Measurements from ENCODE around the gene VWDE. TPM values are rescaled to one million over a fixed set of nuclear protein-coding genes. Genes with fewer than 3 reads are reported as not detected.

The VWDE gene
- total and polyA plus RNA-seq, 2 donors (not counting 3 experiments of a cell fraction or from before 2014, with no cell fraction given) = 0.11 to 0.17 TPM

DNA sequence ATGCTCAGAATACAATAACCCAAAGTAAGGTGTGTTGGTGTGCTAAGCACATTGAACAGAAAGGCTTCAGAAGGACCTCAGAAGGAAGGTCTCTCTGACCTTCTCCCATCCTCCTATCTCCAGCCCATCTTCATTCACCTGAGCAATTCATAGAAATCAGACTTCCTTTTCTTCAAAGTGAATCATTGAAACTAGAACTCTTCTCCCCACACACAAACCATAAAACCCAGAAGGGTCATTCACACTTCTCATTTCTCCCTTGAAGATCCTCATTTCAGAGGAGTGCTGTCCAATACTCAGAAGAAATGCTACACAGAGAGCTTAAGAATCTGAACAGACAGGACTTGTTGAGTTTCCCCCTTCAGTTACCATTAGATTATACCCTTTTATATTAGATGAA lies 89.5 kb downstream of the VWDE start:
- intact Hi-C loops (cut with micrococcal nuclease) (no loop called here), dilution Hi-C loops (cut with MboI; ENCODE audit: extremely low pct_ligation_motif_present, low sequenced_read_pairs) (no loop called here)
- Histone ChIP-seq H3K27ac (ENCODE audit: insufficient read depth, low read depth, low read length) (no peak overlapping the region), H3K4me3 (replicated peaks in 1 of 3; ENCODE audit: insufficient read depth in 1 of 3, low read depth in 1 of 3, low read length in 3 of 3) (no peak overlapping the region), H3K36me3 (ENCODE audit: control insufficient read depth in 2 of 2, extremely low read depth in 1 of 2, insufficient read depth in 2 of 2, low read length in 2 of 2) (no peaks in the 10 kb centered on the region), H3K4me2 (ENCODE audit: insufficient read depth, low read length) (no peak overlapping the region), H3K9ac (replicated peaks; ENCODE audit: extremely low read depth, insufficient read depth, low read length) (no peak overlapping the region), H3K9me1 (replicated peaks; ENCODE audit: control insufficient read depth, extremely low read depth, insufficient read depth, low read length) (no peaks in the 10 kb centered on the region), H3K4me1 (ENCODE audit: control insufficient read depth, extremely low read depth, insufficient read depth, low read length) (no peaks in the 10 kb centered on the region), H4K20me1 (replicated peaks; ENCODE audit: control insufficient read depth, extremely low read depth, insufficient read depth, low read length) (no peaks in the 10 kb centered on the region), H3K79me2 (ENCODE audit: control insufficient read depth, insufficient read depth, low read length) (no peaks in the 10 kb centered on the region), H3K27me3 (ENCODE audit: control insufficient read depth in 2 of 2, insufficient read depth in 2 of 2, low read length in 2 of 2) (no peaks in the 10 kb centered on the region), H2AFZ (ENCODE audit: low read depth, low read length) (no peak overlapping the region), H3K9me3 (replicated peaks; ENCODE audit: control insufficient read depth, insufficient read depth, low read length) (no peaks in the 10 kb centered on the region)
- FAIRE-seq (no peak), DNase-seq (ENCODE audit: low read depth, low spot score) (no peak)
- ChIA-PET POLR2A (no interaction called here), CTCF (no interaction called here)
- TF ChIP-seq POLR2A (IDR thresholded peaks at IDR 0.05; ENCODE audit: low read depth, low read length) (no peak), JUN (IDR thresholded peaks at IDR 0.05; ENCODE audit: borderline replicate concordance, insufficient read depth, insufficient read length, low read depth) (no peak)
- BruUV-seq (replicated peaks) = no TSS peak

GRCh38 chr7:12305502-12305901 lies 98.2 kb downstream of the VWDE start:
- Histone ChIP-seq H3K36me3 (ENCODE audit: control insufficient read depth in 2 of 2, extremely low read depth in 1 of 2, insufficient read depth in 2 of 2, low read length in 2 of 2) (no peaks in the 10 kb centered on the region), H4K20me1 (replicated peaks; ENCODE audit: control insufficient read depth, extremely low read depth, insufficient read depth, low read length) (no peaks in the 10 kb centered on the region), H2AFZ (ENCODE audit: low read depth, low read length) (no peak overlapping the region), H3K4me2 (ENCODE audit: insufficient read depth, low read length) (no peak overlapping the region), H3K27me3 (ENCODE audit: control insufficient read depth in 2 of 2, insufficient read depth in 2 of 2, low read length in 2 of 2) (no peaks in the 10 kb centered on the region), H3K79me2 (ENCODE audit: control insufficient read depth, insufficient read depth, low read length) (no peaks in the 10 kb centered on the region), H3K9me3 (replicated peaks; ENCODE audit: control insufficient read depth, insufficient read depth, low read length) (no peaks in the 10 kb centered on the region), H3K4me1 (ENCODE audit: control insufficient read depth, extremely low read depth, insufficient read depth, low read length) (no peaks in the 10 kb centered on the region), H3K9ac (replicated peaks; ENCODE audit: extremely low read depth, insufficient read depth, low read length) (no peak overlapping the region), H3K27ac (ENCODE audit: insufficient read depth, low read depth, low read length) (no peak overlapping the region), H3K4me3 (replicated peaks in 1 of 3; ENCODE audit: insufficient read depth in 1 of 3, low read depth in 1 of 3, low read length in 3 of 3) (no peak overlapping the region), H3K9me1 (replicated peaks; ENCODE audit: control insufficient read depth, extremely low read depth, insufficient read depth, low read length) (no peaks in the 10 kb centered on the region)
- intact Hi-C loops (cut with micrococcal nuclease) (no loop called here), dilution Hi-C loops (cut with MboI; ENCODE audit: extremely low pct_ligation_motif_present, low sequenced_read_pairs) (no loop called here)
- ChIA-PET POLR2A (no interaction called here), CTCF (no interaction called here)
- DNase-seq (ENCODE audit: low read depth, low spot score) (no peak), FAIRE-seq (no peak)
- TF ChIP-seq EZH2 (IDR thresholded peaks at IDR 0.05; ENCODE audit: borderline replicate concordance, low read depth, low read length, severe bottlenecking) (no peak), POLR2A (IDR thresholded peaks at IDR 0.05; ENCODE audit: low read depth, low read length) (no peak), GATA2 (IDR thresholded peaks at IDR 0.05; ENCODE audit: insufficient read depth, insufficient read length, low read depth, low read length) (no peak), FOS (IDR thresholded peaks at IDR 0.05; ENCODE audit: borderline replicate concordance, insufficient read depth, low read length) (no peak), MAX (IDR thresholded peaks at IDR 0.05; ENCODE audit: insufficient read depth, insufficient read length) (no peak), MYC (IDR thresholded peaks at IDR 0.05; ENCODE audit: low read depth, low read length) (no peak), JUN (IDR thresholded peaks at IDR 0.05; ENCODE audit: borderline replicate concordance, insufficient read depth, insufficient read length, low read depth) (no peak), POLR2AphosphoS5 (IDR thresholded peaks at IDR 0.05; ENCODE audit: insufficient read depth, low read depth, low read length) (no peak)
- TF ChIP-seq, protein P1, sequence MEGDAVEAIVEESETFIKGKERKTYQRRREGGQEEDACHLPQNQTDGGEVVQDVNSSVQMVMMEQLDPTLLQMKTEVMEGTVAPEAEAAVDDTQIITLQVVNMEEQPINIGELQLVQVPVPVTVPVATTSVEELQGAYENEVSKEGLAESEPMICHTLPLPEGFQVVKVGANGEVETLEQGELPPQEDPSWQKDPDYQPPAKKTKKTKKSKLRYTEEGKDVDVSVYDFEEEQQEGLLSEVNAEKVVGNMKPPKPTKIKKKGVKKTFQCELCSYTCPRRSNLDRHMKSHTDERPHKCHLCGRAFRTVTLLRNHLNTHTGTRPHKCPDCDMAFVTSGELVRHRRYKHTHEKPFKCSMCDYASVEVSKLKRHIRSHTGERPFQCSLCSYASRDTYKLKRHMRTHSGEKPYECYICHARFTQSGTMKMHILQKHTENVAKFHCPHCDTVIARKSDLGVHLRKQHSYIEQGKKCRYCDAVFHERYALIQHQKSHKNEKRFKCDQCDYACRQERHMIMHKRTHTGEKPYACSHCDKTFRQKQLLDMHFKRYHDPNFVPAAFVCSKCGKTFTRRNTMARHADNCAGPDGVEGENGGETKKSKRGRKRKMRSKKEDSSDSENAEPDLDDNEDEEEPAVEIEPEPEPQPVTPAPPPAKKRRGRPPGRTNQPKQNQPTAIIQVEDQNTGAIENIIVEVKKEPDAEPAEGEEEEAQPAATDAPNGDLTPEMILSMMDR (IDR thresholded peaks at IDR 0.05; ENCODE audit: extremely low read depth in 1 of 2, insufficient read depth in 1 of 2, low read depth in 1 of 2, low read length in 2 of 2) = no peak
- BruUV-seq (replicated peaks) = no TSS peak
